Bronchial epithelial cell (primary cell): ENCODE results near the gene OTOP2. TPM values are rescaled to one million over a fixed set of nuclear protein-coding genes. Genes with fewer than 3 reads are reported as not detected.

Experiments
- DNase-seq: peaks from one replicate; pipeline ENCODE4 v3.0.0-alpha.2; 2010; ENCODE audit warnings: low read depth
- FAIRE-seq: peaks from 2 replicates; lab custom pipeline; 2011; peaks lifted over from hg19 to GRCh38; lab: Jason Lieb, UNC
- H3K27me3 ChIP-seq: 2 replicates; pipeline ENCODE4 v1.5.1; 2011; ENCODE audit warnings: low read length; ENCODE audit not compliant: control insufficient read depth, insufficient read depth
- H3K36me3 ChIP-seq: 2 replicates; pipeline ENCODE4 v1.5.1; 2011; ENCODE audit warnings: low read length; ENCODE audit not compliant: control insufficient read depth, insufficient read depth
- H3K4me3 ChIP-seq: 2 replicates; pipeline ENCODE4 v1.5.1; 2011; ENCODE audit warnings: mild to moderate bottlenecking, low read depth, low read length, control low read depth
- CTCF ChIP-seq: IDR thresholded peaks from 2 replicates; pipeline ENCODE4 v1.5.1; 2011; ENCODE audit warnings: mild to moderate bottlenecking, moderate library complexity, low read length, control low read depth, inconsistent platforms; ENCODE audit not compliant: insufficient read depth, severe bottlenecking
- total RNA-seq: library from RNA; depleted of rRNA; stranded (reverse); fragments of >200 nt; gene quantifications from 2 replicates; pipeline ENCODE4 v1.2.1, GENCODE V29; 2014

OTOP2 gene
- total RNA-seq, 1 donor from 2014 or later: not detected

GRCh38 chr17:74954115-74954514 is 30.0 kb downstream of the OTOP2 start:
- no peak for TF ChIP-seq CTCF
- Histone ChIP-seq H3K36me3 (no peaks in the 10 kb centered on the region), H3K4me3 (no peak overlapping the region), H3K27me3 (peaks cover 2% of the 10 kb centered on the region)
- DNase-seq (no peak), FAIRE-seq (no peak)

- DNase-seq (no peak), FAIRE-seq (no peak)
Measured at GRCh38 chr17:74954665-74955421, 30.8 kb downstream of the OTOP2 start.

GRCh38 chr17:74956093-74956492 is 32.0 kb downstream of the OTOP2 start:
- TF ChIP-seq CTCF: no peak
- no peak overlapping the region for H3K4me3 ChIP-seq
- FAIRE-seq: peak; percentile 62
- H3K27me3 ChIP-seq: peaks cover 2% of the 10 kb centered on the region
- no peaks in the 10 kb centered on the region for H3K36me3 ChIP-seq
- DNase-seq: no peak

More at GRCh38 chr17:74954665-74955421, 30.8 kb downstream of the OTOP2 start:
- Histone ChIP-seq H3K27me3 (peaks cover 2% of the 10 kb centered on the region), H3K4me3 (no peak overlapping the region), H3K36me3 (no peaks in the 10 kb centered on the region)
- no peak for TF ChIP-seq CTCF

GRCh38 chr17:74957935-74958740 is 34.1 kb downstream of the OTOP2 start:
- no peaks in the 10 kb centered on the region for H3K36me3 ChIP-seq
- TF ChIP-seq CTCF: peak; percentile 87
- H3K4me3 ChIP-seq: no peak overlapping the region
- peaks cover 2% of the 10 kb centered on the region for H3K27me3 ChIP-seq
- DNase-seq (peak; percentile 22), FAIRE-seq (peak; percentile 28)

GRCh38 chr17:74959826-74960515 is 35.9 kb downstream of the OTOP2 start:
- peak; percentile 55 for DNase-seq
- H3K27me3 ChIP-seq: peaks cover 2% of the 10 kb centered on the region
- no peaks in the 10 kb centered on the region for H3K36me3 ChIP-seq
- no peak overlapping the region for H3K4me3 ChIP-seq
- no peak for FAIRE-seq
- TF ChIP-seq CTCF: no peak
